K562 treated with DMSO at 1 percent for 12 hours (cell line): ENCODE data around the gene NAGK. TPM values are rescaled to one million over a fixed set of nuclear protein-coding genes. Genes with fewer than 3 reads are reported as not detected.

ENCODE experiments used
- total RNA-seq: library from RNA; unstranded; fragments of 300-600 nt; gene quantifications from 2 replicates; pipeline ENCODE4 v1.2.3, GENCODE V29; 2022; ENCODE audit not compliant: insufficient read depth

Gene NAGK
- 57.8 and 73.6 TPM in 2 replicates for total RNA-seq

GRCh38 chr2:71068218-71069035 lies at the start of gene NAGK:
TSS of gene NAGK (plus strand) at chr2:71068648. CDS start at chr2:71068684, 36 bp downstream.

Other genes starting within 250 kb of the NAGK start
- gene CLEC4F, start 248.0 kb upstream of the NAGK start, total RNA-seq, result not detected in 2 replicates
- gene CD207, start 232.8 kb upstream of the NAGK start, total RNA-seq, result not detected in 2 replicates
- gene VAX2, start 168.1 kb upstream of the NAGK start, total RNA-seq, result not detected in 2 replicates
- not detected in 2 replicates for gene ATP6V1B1, start 132.7 kb upstream of the NAGK start, total RNA-seq
- gene ANKRD53, start 90.0 kb upstream of the NAGK start, total RNA-seq, result not detected in 2 replicates
- 35.7 and 73.9 TPM in 2 replicates for gene TEX261, start 73.8 kb upstream of the NAGK start, total RNA-seq
- gene MCEE, start 61.6 kb downstream of the NAGK start, total RNA-seq, result 14.1 and 23.3 TPM in 2 replicates
- 12.3 and 24.6 TPM in 2 replicates for gene MPHOSPH10, start 62.0 kb downstream of the NAGK start, total RNA-seq
- 0.24 and 1.3 TPM in 2 replicates for gene PAIP2B, start 158.5 kb downstream of the NAGK start, total RNA-seq